GM20000 (cell line): ENCODE results near the gene ABHD1.

Experiments
- DNase-seq: peaks from one replicate; pipeline ENCODE4 v3.0.0; 2012; ENCODE audit warnings: low spot score
- CTCF ChIP-seq: IDR thresholded peaks from 2 replicates; pipeline ENCODE4 v1.5.1; 2012; ENCODE audit warnings: mild to moderate bottlenecking, control low read depth; ENCODE audit errors: extremely low read depth, missing control alignments

The ABHD1 gene

GRCh38 chr2:27121906-27122305, 1.7 kb upstream of the ABHD1 start:
- no peak for TF ChIP-seq CTCF
- no peak for DNase-seq

DNA sequence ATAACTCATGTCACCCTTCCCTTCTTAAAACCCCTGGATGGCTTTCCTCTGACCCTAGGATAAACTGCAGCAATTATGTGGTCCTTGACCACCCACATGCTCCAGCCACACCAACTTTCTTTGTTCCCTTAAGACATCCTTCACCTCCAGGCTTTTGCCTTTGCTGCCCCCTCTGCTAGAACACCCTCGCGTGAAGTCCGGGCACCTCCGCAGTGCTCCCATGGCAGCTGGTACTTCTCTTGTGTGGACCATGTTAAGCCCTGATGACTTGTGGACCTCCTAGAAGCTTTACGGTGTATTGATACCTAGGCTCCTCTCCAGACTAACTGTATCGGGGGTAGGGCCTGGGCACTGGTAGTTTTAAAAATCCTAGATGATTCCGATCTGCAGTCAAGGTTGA, 824 bp upstream of the ABHD1 start:
- no peak for TF ChIP-seq CTCF
- DNase-seq = no peak

- DNase-seq = no peak
Measured at GRCh38 chr2:27125104-27125503, 1.5 kb downstream of the ABHD1 start.

DNA sequence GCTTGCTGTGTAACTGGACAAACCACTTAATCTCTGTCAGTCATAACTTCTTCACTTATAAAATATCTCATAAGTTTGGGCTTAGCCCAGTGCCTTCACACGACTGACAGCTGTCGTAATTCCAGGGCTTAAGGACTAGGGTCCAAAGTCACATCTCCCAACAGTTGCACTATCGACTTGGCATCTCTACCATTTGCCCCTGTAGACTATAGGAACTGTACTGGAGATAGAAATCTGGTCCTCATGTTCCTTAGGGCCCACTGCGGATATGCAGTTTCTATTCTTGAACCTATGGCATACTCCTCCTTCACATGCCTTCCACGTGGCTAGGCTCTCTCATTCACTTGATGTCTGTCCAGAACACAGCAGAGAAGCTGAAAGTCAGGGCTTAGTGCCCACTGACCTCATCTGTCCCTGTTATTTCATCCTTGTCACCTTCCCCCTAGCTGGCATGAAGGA, 2.7 kb downstream of the ABHD1 start:
- no peak for TF ChIP-seq CTCF
- DNase-seq = no peak

More at GRCh38 chr2:27125104-27125503, 1.5 kb downstream of the ABHD1 start:
- TF ChIP-seq CTCF = no peak

GRCh38 chr2:27127883-27128667, 4.5 kb downstream of the ABHD1 start:
- no peak for TF ChIP-seq CTCF
- no peak for DNase-seq

DNA sequence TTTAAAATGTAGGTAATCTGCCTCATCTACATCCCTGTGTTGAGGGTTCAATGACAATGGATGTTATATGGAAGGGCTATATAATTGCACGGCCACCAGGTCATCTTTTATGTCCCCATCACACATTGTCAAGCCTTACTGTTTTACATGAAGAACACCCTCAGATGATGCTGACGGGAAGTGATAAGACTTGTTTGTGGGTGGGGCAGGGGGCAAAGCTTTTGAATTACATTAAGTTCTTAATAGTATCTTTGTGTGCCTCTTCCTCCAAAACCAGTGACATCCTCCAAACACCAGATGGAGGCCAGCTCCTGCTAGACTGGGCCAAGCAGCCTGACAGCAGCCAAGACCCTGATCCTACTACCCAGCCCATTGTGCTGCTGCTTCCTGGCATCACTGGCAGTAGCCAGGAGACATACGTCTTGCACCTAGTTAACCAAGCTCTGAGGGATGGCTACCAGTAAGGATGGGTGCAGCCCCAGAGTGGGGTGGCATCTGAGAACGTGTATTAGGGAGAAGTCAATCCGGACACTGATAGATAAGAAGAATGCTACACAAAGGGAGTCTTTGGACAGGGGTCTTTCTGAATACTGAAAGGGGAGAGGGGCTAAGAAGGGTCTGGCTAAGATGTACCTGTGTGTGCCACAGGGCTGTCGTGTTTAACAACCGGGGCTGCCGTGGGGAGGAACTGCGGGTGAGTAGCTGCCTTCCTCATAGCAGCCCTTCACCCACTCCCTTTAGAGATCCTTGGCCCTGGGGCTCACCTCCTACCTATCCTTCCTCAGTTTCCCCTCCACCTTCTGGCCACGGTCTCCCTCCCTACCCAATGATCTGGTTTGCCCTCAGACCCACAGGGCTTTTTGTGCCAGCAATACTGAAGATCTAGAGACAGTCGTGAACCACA, 5.3 kb downstream of the ABHD1 start:
- DNase-seq = no peak
- TF ChIP-seq CTCF = no peak

DNA sequence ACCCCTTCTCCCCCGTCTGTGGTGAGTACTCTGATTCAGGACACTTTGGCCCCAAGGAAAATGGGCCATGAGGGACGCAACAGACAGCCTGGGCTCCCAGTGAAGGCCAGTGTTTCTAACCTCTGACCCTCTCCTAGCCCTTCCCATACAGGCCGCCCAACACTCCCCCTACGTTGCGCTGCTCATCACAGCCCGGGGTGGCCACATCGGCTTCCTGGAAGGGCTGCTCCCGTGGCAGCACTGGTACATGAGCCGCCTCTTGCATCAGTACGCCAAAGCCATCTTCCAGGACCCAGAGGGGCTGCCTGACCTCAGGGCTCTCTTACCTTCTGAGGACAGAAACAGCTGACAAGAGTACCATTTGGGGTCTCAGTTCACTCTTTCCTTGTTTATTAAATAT, 6.8 kb downstream of the ABHD1 start:
- no peak for TF ChIP-seq CTCF
- DNase-seq = no peak
